Spinal cord (tissue), 10 donors: ENCODE data around the gene UCK1. TPM values are rescaled to one million over a fixed set of nuclear protein-coding genes. Genes with fewer than 3 reads are reported as not detected.

ENCODE experiments used
- DNase-seq, 6 donors: peaks; one replicate each; pipeline versions ENCODE4 v3.0.0 to v3.0.0-alpha.2; 2013 to 2015; ENCODE audit warnings: low spot score in 6 of 6, low read depth in 4 of 6
- H3K27ac ChIP-seq: one replicate; pipeline ENCODE4 v1.5.1; 2013; ENCODE audit warnings: low read depth, low read length, control low read depth
- H3K27me3 ChIP-seq: one replicate; pipeline ENCODE4 v1.6.1; 2013; ENCODE audit warnings: low read length; ENCODE audit not compliant: control insufficient read depth, insufficient read depth
- H3K36me3 ChIP-seq: one replicate; pipeline ENCODE4 v1.6.1; 2013; ENCODE audit warnings: low read length; ENCODE audit not compliant: control insufficient read depth, insufficient read depth
- H3K4me1 ChIP-seq: one replicate; pipeline ENCODE4 v1.6.1; 2013; ENCODE audit warnings: low read length; ENCODE audit not compliant: control insufficient read depth, insufficient read depth
- H3K4me3 ChIP-seq: one replicate; pipeline ENCODE4 v1.5.1; 2013; ENCODE audit warnings: low read depth, low read length, control low read depth
- H3K9me3 ChIP-seq: one replicate; pipeline ENCODE4 v1.6.1; 2013; ENCODE audit warnings: low read length; ENCODE audit not compliant: control insufficient read depth, insufficient read depth
- WGBS: methylation state at CpG from one replicate; pipeline ENCODE4 v1.1.5; 2013; ENCODE audit warnings: missing lambda C conversion rate; ENCODE audit not compliant: insufficient coverage; 5-methylcytosine and 5-hydroxymethylcytosine counted together
- polyA plus RNA-seq, 2 donors: library from polyadenylated mRNA; unstranded; fragments of 120-200 nt; gene quantifications; one replicate each; pipeline ENCODE4 v1.2.1, GENCODE V29; 2013; ENCODE audit not compliant: insufficient read length in 2 of 2
- total RNA-seq, 2 donors: library from RNA; depleted of rRNA in 1 of 2; stranded (reverse); fragments of 120-200 nt in 1 of 2; fragments of >200 nt in 1 of 2; gene quantifications; one replicate each; pipeline versions ENCODE4 v1.2.3 to v1.2.4, GENCODE V29; 2013 to 2014
- donor health status: healthy.

UCK1 gene
- total and polyA plus RNA-seq, 4 donors = 14.2 to 57.7 (median 45.9) TPM

DNA sequence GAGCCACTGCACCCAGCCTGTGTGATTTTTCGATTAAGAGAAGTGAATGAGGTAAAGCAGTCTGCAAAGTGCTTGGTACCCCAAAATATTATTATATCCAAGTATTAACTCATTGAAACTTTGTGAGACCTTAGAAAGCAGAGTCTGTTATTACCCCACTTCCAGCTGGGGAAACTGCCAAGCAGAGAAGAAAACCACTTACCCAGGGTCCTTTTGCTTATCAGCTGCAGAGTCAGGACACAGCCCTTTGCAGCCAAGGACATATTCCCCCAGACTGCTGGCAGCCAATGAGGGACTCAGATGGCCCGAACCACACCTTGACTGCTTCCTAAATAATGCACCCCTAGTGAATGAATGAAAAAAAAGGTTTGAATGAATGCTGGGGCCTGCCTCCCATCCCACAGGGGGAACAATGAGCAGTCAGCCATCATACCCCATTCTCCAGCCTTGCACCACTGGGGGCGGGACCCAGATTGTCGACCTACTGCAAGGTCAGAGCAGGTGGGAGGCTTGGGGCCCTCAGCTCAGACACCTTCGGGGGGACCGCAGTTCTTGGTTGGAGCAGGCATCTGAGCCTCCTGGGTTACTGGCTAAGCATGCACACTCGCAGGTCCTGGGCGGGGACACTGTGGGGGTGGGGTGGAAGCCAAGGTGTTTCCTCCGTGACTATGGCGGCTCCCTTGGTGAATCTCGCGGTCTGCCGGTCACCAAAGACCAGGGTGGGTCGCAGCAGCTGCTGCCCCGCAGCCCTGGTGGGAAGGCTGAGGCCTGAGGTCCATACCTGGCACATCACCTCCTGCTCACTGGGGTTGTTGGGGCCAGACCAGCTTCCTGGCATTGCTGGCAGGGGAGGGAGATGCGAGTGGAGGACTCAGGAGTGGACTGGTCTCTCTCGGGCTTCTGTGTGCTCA, 43.9 kb upstream of the UCK1 start:
- Histone ChIP-seq H3K27me3 (no peaks in the 10 kb centered on the region), H3K27ac (no peak overlapping the region), H3K9me3 (no peaks in the 10 kb centered on the region), H3K4me1 (peaks cover 22% of the 10 kb centered on the region), H3K36me3 (peaks cover 71% of the 10 kb centered on the region), H3K4me3 (no peak overlapping the region)
- WGBS = 93% methylated on average over 13 of the region's 17 CpGs
- no peak for DNase-seq

DNA sequence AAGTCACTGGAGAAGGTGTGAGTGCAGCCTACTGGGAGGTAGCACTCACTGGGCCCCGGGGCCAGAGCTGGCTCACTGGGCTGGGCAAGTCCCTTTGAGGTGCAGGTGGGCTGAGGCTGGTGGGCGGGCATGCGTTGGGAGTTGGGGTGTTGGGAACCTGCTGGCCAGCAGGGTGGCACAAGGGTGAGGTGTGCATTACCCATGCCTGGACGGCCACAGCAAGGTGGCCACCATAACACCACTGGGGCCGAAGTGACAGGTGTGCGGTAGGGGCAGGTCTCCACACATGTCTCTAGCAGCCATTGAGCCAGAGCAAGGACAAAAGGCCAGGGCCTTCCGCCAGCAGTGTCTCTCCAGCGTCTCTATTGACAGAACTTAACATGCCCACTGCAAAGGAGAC, 36.8 kb upstream of the UCK1 start:
- no peak overlapping the region for H3K27ac ChIP-seq
- 95% methylated on average over 8 of the region's 8 CpGs for WGBS
- H3K36me3 ChIP-seq = peaks cover 21% of the 10 kb centered on the region
- DNase-seq = no peak
- no peaks in the 10 kb centered on the region for H3K4me1 ChIP-seq
- H3K9me3 ChIP-seq = no peaks in the 10 kb centered on the region
- no peak overlapping the region for H3K4me3 ChIP-seq
- H3K27me3 ChIP-seq = no peaks in the 10 kb centered on the region

GRCh38 chr9:131566158-131566557, 35.1 kb upstream of the UCK1 start:
- Histone ChIP-seq H3K4me3 (no peak overlapping the region), H3K36me3 (peaks cover 12% of the 10 kb centered on the region), H3K27ac (no peak overlapping the region), H3K27me3 (no peaks in the 10 kb centered on the region), H3K4me1 (no peaks in the 10 kb centered on the region), H3K9me3 (no peaks in the 10 kb centered on the region)
- no peak for DNase-seq
- WGBS = no CpG with 5 or more reads among the region's 3 CpGs

- no peak for DNase-seq
- Histone ChIP-seq H3K4me1 (no peaks in the 10 kb centered on the region), H3K4me3 (no peak overlapping the region), H3K36me3 (peaks cover 8% of the 10 kb centered on the region), H3K9me3 (no peaks in the 10 kb centered on the region), H3K27ac (no peak overlapping the region), H3K27me3 (no peaks in the 10 kb centered on the region)
- no CpG with 5 or more reads among the region's 5 CpGs for WGBS
These were observed 34.3 kb upstream of the UCK1 start for GRCh38 chr9:131565369-131565768.

GRCh38 chr9:131562032-131562959, 31.2 kb upstream of the UCK1 start:
- no peaks in the 10 kb centered on the region for H3K27me3 ChIP-seq
- H3K4me1 ChIP-seq = no peaks in the 10 kb centered on the region
- H3K27ac ChIP-seq = no peak overlapping the region
- 88% methylated on average over 4 of the region's 9 CpGs for WGBS
- H3K4me3 ChIP-seq = no peak overlapping the region
- no peak for DNase-seq
- H3K36me3 ChIP-seq = peaks cover 11% of the 10 kb centered on the region
- H3K9me3 ChIP-seq = no peaks in the 10 kb centered on the region

- no peak overlapping the region for H3K27ac ChIP-seq
- H3K36me3 ChIP-seq = peaks cover 15% of the 10 kb centered on the region
- WGBS = 20% methylated on average over 1 of the region's 1 CpG
- H3K4me1 ChIP-seq = no peaks in the 10 kb centered on the region
- H3K4me3 ChIP-seq = no peak overlapping the region
- H3K9me3 ChIP-seq = no peaks in the 10 kb centered on the region
- DNase-seq = no peak
- peaks cover 15% of the 10 kb centered on the region for H3K27me3 ChIP-seq
These were observed 28.4 kb upstream of the UCK1 start for GRCh38 chr9:131559421-131560000.

DNA sequence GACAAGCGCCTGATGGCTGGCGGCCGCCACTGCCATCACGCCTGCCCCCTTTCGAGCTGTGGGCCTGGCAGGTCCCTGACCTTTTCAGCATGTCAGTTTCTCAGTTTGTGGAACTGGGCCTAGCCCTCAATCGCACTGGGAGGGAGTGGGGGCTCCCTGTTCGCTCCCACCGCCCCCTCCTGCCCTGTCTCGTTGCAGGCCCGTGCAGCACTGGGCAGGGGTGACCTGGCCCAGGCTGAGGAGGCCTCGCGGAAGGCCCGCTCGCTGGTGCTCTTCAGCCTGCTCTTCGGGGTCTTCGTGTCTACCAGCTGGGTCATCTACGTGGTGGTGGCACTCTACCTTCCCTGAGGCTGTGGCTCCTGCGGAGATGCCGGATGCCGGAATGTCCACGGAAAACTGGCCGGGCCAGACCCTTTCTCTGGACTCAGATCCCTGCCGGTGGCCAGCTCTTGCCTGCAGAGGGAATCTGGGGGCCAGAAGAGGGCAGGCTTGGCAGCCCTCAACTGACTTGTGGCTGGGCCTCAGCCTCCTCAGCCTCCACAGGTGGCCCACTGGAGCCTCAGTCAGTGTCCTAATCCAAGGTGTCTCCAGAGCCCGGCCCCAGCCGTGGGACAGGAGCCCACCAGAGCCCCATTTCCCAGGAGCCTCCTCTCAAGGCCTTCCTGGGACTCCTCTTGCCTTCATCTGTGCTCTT, 26.9 kb upstream of the UCK1 start:
- Histone ChIP-seq H3K27me3 (peaks cover 24% of the 10 kb centered on the region), H3K4me1 (no peaks in the 10 kb centered on the region), H3K9me3 (no peaks in the 10 kb centered on the region), H3K36me3 (peaks cover 15% of the 10 kb centered on the region), H3K4me3 (no peak overlapping the region), H3K27ac (no peak overlapping the region)
- 92% methylated on average over 25 of the region's 25 CpGs for WGBS
- DNase-seq = no peak

DNA sequence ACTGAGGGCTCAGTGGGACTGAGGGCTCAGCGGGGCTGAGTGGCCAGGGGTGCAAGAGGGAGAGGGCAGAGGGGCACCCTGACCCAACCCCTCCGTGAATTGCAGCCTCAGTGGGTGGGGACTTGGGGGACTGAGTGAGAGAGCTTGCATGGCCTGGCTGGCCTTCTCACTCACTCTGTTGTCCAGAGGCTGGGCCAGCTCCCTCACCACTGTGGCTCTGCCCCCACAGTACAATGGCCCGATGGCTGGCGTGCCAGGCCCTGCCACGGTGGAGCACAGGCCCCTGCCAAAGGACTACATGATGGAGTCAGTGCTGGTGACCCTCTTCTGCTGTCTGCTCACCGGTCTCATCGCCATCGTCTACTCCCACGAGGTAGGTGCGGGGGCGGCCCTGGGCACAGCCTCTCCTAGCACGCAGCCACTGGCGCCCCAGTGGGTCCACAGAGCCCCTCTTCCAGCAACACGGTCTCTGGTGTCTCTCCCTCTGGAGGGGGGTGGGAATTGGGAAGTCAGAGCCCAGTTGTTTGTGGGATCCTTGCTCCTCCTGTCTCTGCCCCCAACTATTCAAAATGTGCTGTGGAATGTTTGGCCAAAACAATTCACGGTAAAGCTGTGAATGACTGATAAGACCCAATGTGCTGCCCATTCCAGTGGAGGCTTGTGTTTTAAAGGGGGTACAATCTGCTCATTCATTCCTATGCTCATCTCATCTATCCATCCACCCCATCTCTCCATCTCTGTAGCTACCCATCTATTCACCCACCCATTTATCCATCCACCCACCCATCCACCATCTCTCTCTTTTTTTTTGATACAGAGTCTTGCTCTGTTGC, 25.0 kb upstream of the UCK1 start:
- no peak for DNase-seq
- WGBS = 92% methylated on average over 10 of the region's 15 CpGs
- no peak overlapping the region for H3K27ac ChIP-seq
- H3K4me3 ChIP-seq = no peak overlapping the region
- H3K9me3 ChIP-seq = no peaks in the 10 kb centered on the region
- H3K4me1 ChIP-seq = no peaks in the 10 kb centered on the region
- H3K27me3 ChIP-seq = peaks cover 24% of the 10 kb centered on the region
- peaks cover 15% of the 10 kb centered on the region for H3K36me3 ChIP-seq
